ENCODE data around the gene OR5T3. TPM values are rescaled to one million over a fixed set of nuclear protein-coding genes. Genes with fewer than 3 reads are reported as not detected.

The OR5T3 gene
- total RNA-seq, 2 donors from 2014 or later, result not detected

DNA sequence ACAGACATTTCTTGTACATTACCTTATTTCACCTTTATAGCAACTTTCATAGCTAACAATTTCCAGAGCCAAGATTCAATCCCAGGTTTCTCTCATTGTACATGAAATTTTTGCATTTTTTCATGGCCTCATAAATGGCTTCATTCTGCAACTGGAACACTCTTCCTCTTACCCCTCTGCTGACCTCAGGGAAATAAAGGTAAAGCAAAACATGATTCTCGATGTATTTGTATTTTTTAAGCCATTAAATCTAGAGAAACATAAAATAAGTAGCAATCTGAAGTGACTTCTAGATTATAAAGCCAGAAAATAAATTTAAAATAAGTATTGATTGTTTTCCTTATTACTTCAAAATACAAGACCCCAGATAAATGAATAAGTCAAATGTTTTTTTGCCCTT is 17.9 kb upstream of the OR5T3 start, which contains the start of gene OR5T2:
Gene OR5T2, minus strand, starts transcription at position 101 of the 400 bp plus-strand sequence. CDS start 1,193 bp downstream, outside the sequence.
- Mint-ChIP-seq H3K9me3 (peaks cover 6% of the 10 kb centered on the region), H3K27me3 (ENCODE audit: insufficient read depth) (no peaks in the 10 kb centered on the region), H3K36me3 (ENCODE audit: low read depth) (no peaks in the 10 kb centered on the region), H3K27ac (no peak within 1 kb of the TSS), H3K4me3 (no peak within 1 kb of the TSS), H3K4me1 (no peaks in the 10 kb centered on the region)
- Histone ChIP-seq H3K36me3 (ENCODE audit: control insufficient read depth, insufficient read depth, low read length) (no peaks in the 10 kb centered on the region), H3K9me3 (ENCODE audit: control insufficient read depth, low read length) (peaks cover 6% of the 10 kb centered on the region), H3K27me3 (ENCODE audit: control insufficient read depth, insufficient read depth, low read length, poor library complexity, severe bottlenecking) (no peaks in the 10 kb centered on the region), H3K9ac (ENCODE audit: extremely low read depth, low read length, poor library complexity, severe bottlenecking) (no peak within 1 kb of the TSS), H3K27ac (ENCODE audit: low read depth, low read length) (no peak within 1 kb of the TSS), H3K4me3 (ENCODE audit: low read length) (no peak within 1 kb of the TSS), H3K4me1 (ENCODE audit: control insufficient read depth, insufficient read depth, low read length) (no peaks in the 10 kb centered on the region)
- no peak for DNase-seq
- WGBS, 2 experiments (ENCODE audit: insufficient coverage in 1 of 2, insufficient read length in 1 of 2), result 100% methylated on average over 1 of the region's 1 CpG; no CpG with 5 or more reads in 1 of the 2 experiments
- TF ChIP-seq, protein P1, sequence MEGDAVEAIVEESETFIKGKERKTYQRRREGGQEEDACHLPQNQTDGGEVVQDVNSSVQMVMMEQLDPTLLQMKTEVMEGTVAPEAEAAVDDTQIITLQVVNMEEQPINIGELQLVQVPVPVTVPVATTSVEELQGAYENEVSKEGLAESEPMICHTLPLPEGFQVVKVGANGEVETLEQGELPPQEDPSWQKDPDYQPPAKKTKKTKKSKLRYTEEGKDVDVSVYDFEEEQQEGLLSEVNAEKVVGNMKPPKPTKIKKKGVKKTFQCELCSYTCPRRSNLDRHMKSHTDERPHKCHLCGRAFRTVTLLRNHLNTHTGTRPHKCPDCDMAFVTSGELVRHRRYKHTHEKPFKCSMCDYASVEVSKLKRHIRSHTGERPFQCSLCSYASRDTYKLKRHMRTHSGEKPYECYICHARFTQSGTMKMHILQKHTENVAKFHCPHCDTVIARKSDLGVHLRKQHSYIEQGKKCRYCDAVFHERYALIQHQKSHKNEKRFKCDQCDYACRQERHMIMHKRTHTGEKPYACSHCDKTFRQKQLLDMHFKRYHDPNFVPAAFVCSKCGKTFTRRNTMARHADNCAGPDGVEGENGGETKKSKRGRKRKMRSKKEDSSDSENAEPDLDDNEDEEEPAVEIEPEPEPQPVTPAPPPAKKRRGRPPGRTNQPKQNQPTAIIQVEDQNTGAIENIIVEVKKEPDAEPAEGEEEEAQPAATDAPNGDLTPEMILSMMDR (conservative IDR thresholded peaks at IDR 0.05), result no peak

DNA sequence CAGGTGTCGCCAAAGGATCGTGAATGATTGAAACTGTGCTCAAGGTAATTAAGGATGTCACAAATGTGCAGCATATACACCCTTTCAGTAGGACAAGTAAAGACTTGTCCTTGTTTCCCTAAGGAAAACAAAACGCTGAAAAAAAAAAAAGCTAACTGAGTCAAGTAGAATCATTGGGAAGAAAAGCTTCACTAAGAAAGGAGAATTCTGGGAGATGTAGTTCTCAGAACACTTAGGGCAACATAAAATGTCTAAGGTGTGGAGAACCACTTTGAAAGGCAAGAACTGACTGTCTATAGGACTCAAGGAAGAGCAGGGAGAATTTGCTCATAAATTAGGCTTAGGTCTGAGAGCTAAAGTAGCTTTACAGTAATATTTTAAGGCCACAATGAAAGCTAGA is 19.0 kb downstream of the OR5T3 start:
- H3K27ac Mint-ChIP-seq, result no peak overlapping the region
- no peaks in the 10 kb centered on the region for H3K27me3 Mint-ChIP-seq (ENCODE audit: insufficient read depth)
- H3K9me3 Mint-ChIP-seq, result peaks cover 5% of the 10 kb centered on the region
- H3K27me3 ChIP-seq (ENCODE audit: control insufficient read depth, insufficient read depth, low read length, poor library complexity, severe bottlenecking), result no peaks in the 10 kb centered on the region
- TF ChIP-seq, protein P1 (conservative IDR thresholded peaks at IDR 0.05), result no peak
- H3K9me3 ChIP-seq (ENCODE audit: control insufficient read depth, low read length), result no peaks in the 10 kb centered on the region
- no peak overlapping the region for H3K27ac ChIP-seq (ENCODE audit: low read depth, low read length)
- H3K4me3 ChIP-seq (ENCODE audit: low read length), result no peak overlapping the region
- no peaks in the 10 kb centered on the region for H3K4me1 Mint-ChIP-seq
- no peak overlapping the region for H3K9ac ChIP-seq (ENCODE audit: extremely low read depth, low read length, poor library complexity, severe bottlenecking)
- no peaks in the 10 kb centered on the region for H3K36me3 Mint-ChIP-seq (ENCODE audit: low read depth)
- no peaks in the 10 kb centered on the region for H3K4me1 ChIP-seq (ENCODE audit: control insufficient read depth, insufficient read depth, low read length)
- 14 to 75% methylated on average over 1 to 3 of the region's 3 CpGs for WGBS, 2 experiments (ENCODE audit: insufficient coverage in 1 of 2, insufficient read length in 1 of 2)
- no peak for DNase-seq
- no peak overlapping the region for H3K4me3 Mint-ChIP-seq
- H3K36me3 ChIP-seq (ENCODE audit: control insufficient read depth, insufficient read depth, low read length), result no peaks in the 10 kb centered on the region

DNA sequence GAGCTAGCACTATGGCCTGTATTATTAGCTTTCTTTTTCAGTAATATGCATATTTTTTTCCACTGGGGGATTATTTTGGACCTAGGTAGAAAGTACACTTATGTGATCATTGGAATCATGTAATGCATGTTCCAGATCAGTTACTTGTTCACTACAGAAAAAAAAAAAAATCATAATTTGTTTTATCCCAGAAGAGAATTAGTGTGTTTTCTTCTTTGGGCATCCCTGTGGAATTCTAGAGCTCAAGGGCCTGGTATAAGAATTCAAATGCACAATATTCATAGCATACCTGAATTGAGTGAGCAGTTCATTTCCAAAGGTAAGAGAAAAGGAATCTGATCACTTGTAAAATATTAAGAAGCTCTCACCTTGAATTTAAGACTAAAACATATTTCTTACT is 21.8 kb downstream of the OR5T3 start, which contains the start of gene OR5T1:
Gene OR5T1, plus strand, starts transcription at position 301 of the 400 bp plus-strand sequence. CDS start 1,485 bp downstream, outside the sequence.
- Mint-ChIP-seq H3K27ac (no peak within 1 kb of the TSS), H3K27me3 (ENCODE audit: insufficient read depth) (no peaks in the 10 kb centered on the region), H3K4me3 (no peak within 1 kb of the TSS), H3K36me3 (ENCODE audit: low read depth) (no peaks in the 10 kb centered on the region), H3K4me1 (no peaks in the 10 kb centered on the region), H3K9me3 (no peaks in the 10 kb centered on the region)
- Histone ChIP-seq H3K27ac (ENCODE audit: low read depth, low read length) (no peak within 1 kb of the TSS), H3K4me1 (ENCODE audit: control insufficient read depth, insufficient read depth, low read length) (no peaks in the 10 kb centered on the region), H3K27me3 (ENCODE audit: control insufficient read depth, insufficient read depth, low read length, poor library complexity, severe bottlenecking) (no peaks in the 10 kb centered on the region), H3K36me3 (ENCODE audit: control insufficient read depth, insufficient read depth, low read length) (no peaks in the 10 kb centered on the region), H3K9ac (ENCODE audit: extremely low read depth, low read length, poor library complexity, severe bottlenecking) (no peak within 1 kb of the TSS), H3K4me3 (ENCODE audit: low read length) (no peak within 1 kb of the TSS), H3K9me3 (ENCODE audit: control insufficient read depth, low read length) (peaks cover under 1% of the 10 kb centered on the region)
- TF ChIP-seq, protein P1 (conservative IDR thresholded peaks at IDR 0.05), result no peak
- DNase-seq, result no peak

Data from endodermal cell (in vitro differentiated cells).